HepG2 (cell line): ENCODE measurements around the gene OSR1. TPM values are rescaled to one million over a fixed set of nuclear protein-coding genes. Genes with fewer than 3 reads are reported as not detected.
A peak's percentile ranks its signal among the peaks of the same experiment; 100 is the strongest.

Experiments
- SALL2 ChIP-seq: sonication (generic); formaldehyde crosslinking; IDR thresholded peaks from 2 replicates; pipeline ENCODE4 v1.8.1; 2023; ENCODE audit warnings: mild to moderate bottlenecking, missing genetic modification reagents, inconsistent platforms
- ZFP1 ChIP-seq: IDR thresholded peaks from 2 replicates; pipeline ENCODE4 v1.6.1; 2016
- ZNF205 ChIP-seq: IDR thresholded peaks from 2 replicates; pipeline ENCODE4 v1.6.1; 2018; ENCODE audit warnings: missing biosample characterization, missing genetic modification reagents
- polyA plus RNA-seq, 8 experiments: library from polyadenylated mRNA; depleted of rRNA in 3 of 8; stranded (reverse) in 7 of 8; unstranded in 1 of 8; fragments of >200 nt; fragmentation: Illumina TruSeq in 4 of 8; extraction: Trizol in 4 of 8; gene quantifications; 2 replicates each; pipeline versions ENCODE4 v1.2.1 to v1.2.3, GENCODE V29; 2011 to 2016; ENCODE audit warnings: low read depth in 4 of 8, missing spikeins in 1 of 8, mixed read lengths in 1 of 8; ENCODE audit not compliant: insufficient read depth in 1 of 8
- total RNA-seq, 5 experiments: library from RNA; depleted of rRNA; stranded (reverse); fragments of >200 nt; fragmentation: Illumina TruSeq; extraction: Trizol; gene quantifications; 2 replicates each; pipeline ENCODE4 v1.2.3, GENCODE V29; 2016; ENCODE audit warnings: low read depth in 1 of 5
- TF ChIP-seq, protein P1 (sequence below): sonication (generic); formaldehyde crosslinking; IDR thresholded peaks from 2 replicates; pipeline ENCODE4 v1.5.0; 2020; ENCODE audit warnings: missing genetic modification reagents, mild to moderate bottlenecking, borderline replicate concordance
- TF ChIP-seq, protein P2 (sequence below): sonication (generic); formaldehyde crosslinking; IDR thresholded peaks from 2 replicates; pipeline ENCODE4 v1.4.0; 2020; ENCODE audit warnings: missing genetic modification reagents
- TF ChIP-seq, protein P3 (sequence below): sonication (generic); formaldehyde crosslinking; IDR thresholded peaks from 2 replicates; pipeline ENCODE4 v1.9.0; 2021; ENCODE audit warnings: missing genetic modification reagents, borderline replicate concordance
- TF ChIP-seq, protein P4 (sequence below): sonication (generic); formaldehyde crosslinking; IDR thresholded peaks from 2 replicates; pipeline ENCODE4 v1.4.0; 2020; ENCODE audit warnings: missing genetic modification reagents
- TF ChIP-seq, protein P5 (sequence below): IDR thresholded peaks from 2 replicates; pipeline ENCODE4 v1.6.1; 2012; ENCODE audit warnings: low read depth, low read length, improper control_type of control experiment

Gene OSR1
- total and polyA plus RNA-seq, 2 of the 13 experiments (the other 11 are each of a cell fraction or from before 2014, with no cell fraction given) = 0.63 to 1.1 TPM

DNA sequence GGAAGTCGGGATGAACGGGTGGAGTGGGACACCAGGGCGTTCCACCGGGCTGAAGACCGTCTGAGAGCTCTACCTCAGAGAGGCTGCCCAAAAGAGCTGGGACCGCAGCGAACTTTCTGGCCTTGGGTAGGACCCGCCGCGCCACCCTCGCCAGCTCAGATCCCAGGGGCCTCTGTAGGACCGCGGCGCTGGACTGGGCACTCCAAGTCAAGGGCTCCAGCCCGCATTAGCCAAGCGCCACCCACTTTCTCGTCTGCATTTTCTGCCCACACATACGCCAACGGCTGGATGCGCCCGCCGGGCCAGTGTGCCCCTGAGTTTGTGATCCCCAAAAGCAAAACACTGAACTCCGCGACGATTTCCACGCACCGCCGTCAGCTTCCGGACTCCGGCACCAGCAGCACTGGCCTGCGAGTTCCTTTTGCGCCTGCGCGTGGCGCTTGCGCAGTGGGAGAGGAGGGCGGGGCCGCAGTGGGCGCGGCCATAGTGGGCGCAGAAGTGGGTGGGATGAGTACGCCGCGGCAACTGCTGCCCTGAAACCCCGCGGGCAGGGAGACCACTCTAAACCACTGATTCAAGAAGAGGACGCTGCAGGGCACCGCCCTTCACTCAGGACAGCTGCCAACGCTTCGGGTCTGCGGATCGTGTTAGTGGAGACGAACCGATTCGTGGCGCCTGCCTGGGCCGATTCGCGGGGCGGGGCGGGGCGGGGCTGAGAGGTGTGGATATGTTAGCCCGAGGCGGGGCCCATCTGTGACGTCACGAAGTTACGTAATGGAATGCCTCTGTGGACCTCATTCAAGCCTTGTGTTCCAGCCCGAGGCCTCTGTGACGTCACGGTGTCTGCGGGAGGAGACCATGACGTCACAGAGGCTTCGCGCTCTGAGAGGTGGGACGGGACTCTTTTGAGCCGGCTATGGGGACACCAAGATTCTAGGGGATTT lies 10.5 kb downstream of the OSR1 start (continued):
- TF ChIP-seq, protein P1, sequence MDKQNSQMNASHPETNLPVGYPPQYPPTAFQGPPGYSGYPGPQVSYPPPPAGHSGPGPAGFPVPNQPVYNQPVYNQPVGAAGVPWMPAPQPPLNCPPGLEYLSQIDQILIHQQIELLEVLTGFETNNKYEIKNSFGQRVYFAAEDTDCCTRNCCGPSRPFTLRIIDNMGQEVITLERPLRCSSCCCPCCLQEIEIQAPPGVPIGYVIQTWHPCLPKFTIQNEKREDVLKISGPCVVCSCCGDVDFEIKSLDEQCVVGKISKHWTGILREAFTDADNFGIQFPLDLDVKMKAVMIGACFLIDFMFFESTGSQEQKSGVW = peak; percentile 73; the same call in 1 of the 2 replicates
- TF ChIP-seq ZNF205 (CRISPR knock-in tag) (peak; percentile 58; the same call in 1 of the 2 replicates), ZFP1 (no peak), SALL2 (CRISPR knock-in tag) (peak; percentile 8; the same call in 1 of the 2 replicates)
- TF ChIP-seq, protein P2, sequence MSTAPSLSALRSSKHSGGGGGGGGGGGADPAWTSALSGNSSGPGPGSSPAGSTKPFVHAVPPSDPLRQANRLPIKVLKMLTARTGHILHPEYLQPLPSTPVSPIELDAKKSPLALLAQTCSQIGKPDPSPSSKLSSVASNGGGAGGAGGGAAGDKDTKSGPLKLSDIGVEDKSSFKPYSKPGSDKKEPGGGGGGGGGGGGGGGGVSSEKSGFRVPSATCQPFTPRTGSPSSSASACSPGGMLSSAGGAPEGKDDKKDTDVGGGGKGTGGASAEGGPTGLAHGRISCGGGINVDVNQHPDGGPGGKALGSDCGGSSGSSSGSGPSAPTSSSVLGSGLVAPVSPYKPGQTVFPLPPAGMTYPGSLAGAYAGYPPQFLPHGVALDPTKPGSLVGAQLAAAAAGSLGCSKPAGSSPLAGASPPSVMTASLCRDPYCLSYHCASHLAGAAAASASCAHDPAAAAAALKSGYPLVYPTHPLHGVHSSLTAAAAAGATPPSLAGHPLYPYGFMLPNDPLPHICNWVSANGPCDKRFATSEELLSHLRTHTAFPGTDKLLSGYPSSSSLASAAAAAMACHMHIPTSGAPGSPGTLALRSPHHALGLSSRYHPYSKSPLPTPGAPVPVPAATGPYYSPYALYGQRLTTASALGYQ (CRISPR knock-in tag) = peak; percentile 78
- TF ChIP-seq, protein P3, sequence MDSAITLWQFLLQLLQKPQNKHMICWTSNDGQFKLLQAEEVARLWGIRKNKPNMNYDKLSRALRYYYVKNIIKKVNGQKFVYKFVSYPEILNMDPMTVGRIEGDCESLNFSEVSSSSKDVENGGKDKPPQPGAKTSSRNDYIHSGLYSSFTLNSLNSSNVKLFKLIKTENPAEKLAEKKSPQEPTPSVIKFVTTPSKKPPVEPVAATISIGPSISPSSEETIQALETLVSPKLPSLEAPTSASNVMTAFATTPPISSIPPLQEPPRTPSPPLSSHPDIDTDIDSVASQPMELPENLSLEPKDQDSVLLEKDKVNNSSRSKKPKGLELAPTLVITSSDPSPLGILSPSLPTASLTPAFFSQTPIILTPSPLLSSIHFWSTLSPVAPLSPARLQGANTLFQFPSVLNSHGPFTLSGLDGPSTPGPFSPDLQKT (CRISPR knock-in tag) = no peak
- TF ChIP-seq, protein P4, sequence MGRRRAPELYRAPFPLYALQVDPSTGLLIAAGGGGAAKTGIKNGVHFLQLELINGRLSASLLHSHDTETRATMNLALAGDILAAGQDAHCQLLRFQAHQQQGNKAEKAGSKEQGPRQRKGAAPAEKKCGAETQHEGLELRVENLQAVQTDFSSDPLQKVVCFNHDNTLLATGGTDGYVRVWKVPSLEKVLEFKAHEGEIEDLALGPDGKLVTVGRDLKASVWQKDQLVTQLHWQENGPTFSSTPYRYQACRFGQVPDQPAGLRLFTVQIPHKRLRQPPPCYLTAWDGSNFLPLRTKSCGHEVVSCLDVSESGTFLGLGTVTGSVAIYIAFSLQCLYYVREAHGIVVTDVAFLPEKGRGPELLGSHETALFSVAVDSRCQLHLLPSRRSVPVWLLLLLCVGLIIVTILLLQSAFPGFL (CRISPR knock-in tag) = no peak; the same call in 1 of the 2 replicates
- TF ChIP-seq, protein P5, sequence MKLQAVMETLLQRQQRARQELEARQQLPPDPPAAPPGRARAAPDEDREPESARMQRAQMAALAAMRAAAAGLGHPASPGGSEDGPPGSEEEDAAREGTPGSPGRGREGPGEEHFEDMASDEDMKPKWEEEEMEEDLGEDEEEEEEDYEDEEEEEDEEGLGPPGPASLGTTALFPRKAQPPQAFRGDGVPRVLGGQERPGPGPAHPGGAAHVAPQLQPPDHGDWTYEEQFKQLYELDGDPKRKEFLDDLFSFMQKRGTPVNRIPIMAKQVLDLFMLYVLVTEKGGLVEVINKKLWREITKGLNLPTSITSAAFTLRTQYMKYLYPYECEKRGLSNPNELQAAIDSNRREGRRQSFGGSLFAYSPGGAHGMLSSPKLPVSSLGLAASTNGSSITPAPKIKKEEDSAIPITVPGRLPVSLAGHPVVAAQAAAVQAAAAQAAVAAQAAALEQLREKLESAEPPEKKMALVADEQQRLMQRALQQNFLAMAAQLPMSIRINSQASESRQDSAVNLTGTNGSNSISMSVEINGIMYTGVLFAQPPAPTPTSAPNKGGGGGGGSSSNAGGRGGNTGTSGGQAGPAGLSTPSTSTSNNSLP = no peak
- TF ChIP-seq, all 625 proteins: peak for 390
